HG03159 (cell line): ENCODE data around the gene P4HB.
"Not testable (repeated sequence)": the region's sequence is repeated elsewhere in the genome, so short reads cannot be mapped to it uniquely, and the experiment has no call there.

ENCODE experiments used
- ATAC-seq: cut with Tn5 transposase; IDR thresholded peaks from one replicate; pipeline ENCODE4 v1.9.1; 2021; ENCODE audit warnings: mild to moderate bottlenecking, moderate library complexity; ENCODE audit not compliant: unreplicated experiment

P4HB gene

GRCh38 chr17:81849457-81849856 is 10.9 kb downstream of the P4HB start:
- no peak for ATAC-seq

DNA sequence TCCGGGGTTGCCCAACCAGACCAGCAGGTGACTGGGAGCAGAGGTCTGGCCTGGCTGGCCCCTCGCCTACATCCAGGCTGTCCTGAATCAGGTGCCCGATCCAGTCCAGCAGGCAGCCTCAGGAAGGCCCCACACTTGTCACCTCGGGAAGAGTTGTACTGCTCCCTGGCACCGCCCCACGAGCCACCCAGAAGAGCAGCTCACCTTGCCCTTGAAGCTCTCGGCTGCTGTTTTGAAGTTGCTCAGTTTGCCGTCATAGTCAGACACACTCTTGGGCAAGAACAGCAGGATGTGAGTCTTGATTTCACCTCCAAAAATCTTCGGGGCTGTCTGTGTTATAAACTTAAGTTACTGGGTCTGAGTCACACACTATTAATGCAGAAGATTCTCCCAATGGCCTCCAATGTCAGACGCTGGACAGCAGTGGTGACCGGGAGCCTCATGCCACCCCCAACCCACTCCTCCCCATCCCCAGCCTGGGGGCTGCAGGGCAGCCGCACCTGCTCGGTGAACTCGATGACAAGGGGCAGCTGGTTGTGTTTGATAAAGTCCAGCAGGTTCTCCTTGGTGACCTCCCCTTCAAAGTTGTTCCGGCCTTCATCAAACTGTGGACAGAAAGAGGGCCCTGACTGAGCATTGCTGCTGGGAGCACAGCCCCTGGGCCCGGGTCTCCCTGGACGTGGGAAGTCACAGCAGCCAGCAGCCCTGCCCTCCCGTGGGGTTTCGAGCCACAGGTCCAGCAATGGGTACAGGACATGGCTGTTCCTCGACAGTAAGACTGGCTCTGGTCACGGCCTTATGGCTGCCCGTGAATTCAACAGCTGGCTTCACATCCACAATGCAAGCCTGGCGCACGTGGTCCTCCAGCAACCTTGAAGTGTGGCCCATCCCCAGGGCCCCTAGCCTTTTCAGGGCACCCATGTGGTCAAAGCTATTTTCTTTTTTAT is 13.3 kb downstream of the P4HB start:
- no peak for ATAC-seq

- ATAC-seq: no peak
These were observed 14.2 kb downstream of the P4HB start for GRCh38 chr17:81845881-81846742.

DNA sequence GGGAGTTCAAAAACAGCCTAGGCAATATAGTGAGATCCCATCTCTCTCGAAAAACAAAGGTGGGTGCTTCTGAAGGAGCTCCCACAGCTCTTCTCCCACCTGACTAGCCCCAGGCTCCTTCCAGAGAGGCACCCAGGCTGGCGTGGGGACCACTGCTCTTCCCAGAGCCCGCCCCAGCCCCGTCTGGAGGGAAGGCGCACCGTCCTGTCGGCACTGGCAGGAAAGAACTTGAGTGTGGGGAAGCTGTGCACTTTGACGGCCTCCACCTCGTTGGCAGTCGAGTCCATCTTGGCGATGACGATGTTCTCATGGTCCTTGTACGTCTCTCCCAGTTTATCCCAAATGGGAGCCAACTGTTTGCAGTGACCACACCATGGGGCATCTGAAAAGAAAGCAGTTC is 15.0 kb downstream of the P4HB start:
- ATAC-seq: no peak

- no peak for ATAC-seq
These were observed 15.4 kb downstream of the P4HB start for GRCh38 chr17:81844887-81845286.

- ATAC-seq: no peak
These were observed 15.9 kb downstream of the P4HB start for GRCh38 chr17:81844327-81844851.

DNA sequence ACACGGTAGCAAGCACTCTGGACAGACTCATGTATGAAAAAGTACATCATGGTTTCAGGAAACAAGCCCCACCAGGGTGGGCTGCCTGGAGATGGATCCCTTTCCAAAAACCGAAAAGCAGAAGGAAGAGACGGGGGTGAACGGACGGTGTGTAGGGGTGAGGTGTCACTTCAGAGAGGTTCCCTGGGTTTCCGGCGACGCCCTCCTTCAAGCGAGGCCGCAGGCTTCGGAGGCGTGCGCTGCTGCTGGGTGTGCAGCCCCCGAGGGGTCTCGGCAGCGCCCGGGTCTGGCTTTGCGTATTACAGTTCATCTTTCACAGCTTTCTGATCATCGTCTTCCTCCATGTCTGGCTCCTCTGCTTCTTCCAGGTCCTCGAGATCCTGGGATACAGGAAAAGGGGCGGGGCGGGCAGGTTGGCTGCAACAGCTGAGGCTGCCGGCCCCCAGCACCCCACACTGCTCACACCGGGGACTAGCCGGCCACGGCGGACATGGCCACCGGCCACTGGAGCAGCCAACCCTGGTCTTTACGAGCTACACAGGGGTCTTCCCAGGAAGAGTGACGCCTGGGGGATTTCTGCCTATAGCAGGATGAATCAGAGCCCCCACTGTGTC is 16.5 kb downstream of the P4HB start:
- no peak for ATAC-seq

DNA sequence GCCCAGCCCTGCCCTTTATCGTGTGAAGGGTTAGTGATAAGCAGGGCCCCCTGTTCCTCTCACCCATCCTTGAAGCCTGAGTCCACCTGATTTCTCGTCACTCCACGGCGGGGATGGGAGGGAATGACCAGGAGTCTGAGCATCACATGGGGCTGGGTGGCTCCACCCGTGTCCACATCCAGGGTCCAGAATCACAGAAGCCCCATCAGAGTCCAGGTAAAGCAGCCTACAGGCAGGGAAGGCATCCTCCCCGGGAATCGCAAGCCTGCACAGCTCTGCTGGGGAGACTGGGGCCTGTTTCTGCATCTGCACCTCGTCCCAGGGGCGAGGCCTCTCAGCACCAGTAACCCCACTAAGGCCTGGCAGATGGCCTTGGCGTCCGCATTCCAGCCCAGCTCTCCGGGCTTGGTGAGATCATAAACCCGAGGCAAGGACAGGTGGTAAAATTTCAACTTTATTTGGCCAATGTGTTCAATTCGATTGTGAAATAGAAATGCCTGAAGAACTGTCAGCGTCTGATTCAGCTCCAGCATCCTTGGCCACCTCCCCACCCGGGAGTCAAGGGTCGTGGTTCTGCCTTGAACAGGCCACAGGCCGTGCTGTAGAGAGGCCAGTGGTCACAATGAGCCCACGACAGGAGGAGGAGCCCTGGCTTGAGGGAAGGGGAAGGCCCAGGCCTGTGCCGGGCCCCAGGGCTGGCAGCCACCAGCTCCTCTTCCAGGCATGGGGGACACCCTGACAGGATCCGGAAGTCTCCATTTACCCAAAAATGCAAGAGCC is 17.4 kb downstream of the P4HB start:
- no peak for ATAC-seq

DNA sequence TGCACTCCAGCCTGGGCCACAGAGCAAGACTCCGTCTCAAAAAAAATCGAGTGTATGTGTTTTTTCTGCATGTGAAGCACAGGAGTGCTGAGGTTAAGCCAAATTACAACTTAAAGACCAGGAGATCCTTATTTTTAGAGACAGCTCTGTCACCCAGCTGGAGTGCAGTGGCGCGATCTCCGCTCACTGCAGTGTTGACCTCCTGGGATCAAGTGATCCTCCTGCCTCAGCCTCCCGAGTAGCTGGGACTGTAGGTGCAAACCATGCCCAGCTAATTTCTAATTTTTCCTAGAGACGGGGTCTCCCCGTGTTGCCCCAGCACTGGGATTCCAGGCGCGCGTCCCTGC is 18.0 kb downstream of the P4HB start:
- no peak for ATAC-seq

- no peak for ATAC-seq
These were observed 18.5 kb downstream of the P4HB start for GRCh38 chr17:81841866-81842265.

GRCh38 chr17:81840826-81841778 is 19.2 kb downstream of the P4HB start:
- ATAC-seq: no peak

- not testable (repeated sequence) for ATAC-seq
These were observed 20.3 kb downstream of the P4HB start for GRCh38 chr17:81840059-81840458.

DNA sequence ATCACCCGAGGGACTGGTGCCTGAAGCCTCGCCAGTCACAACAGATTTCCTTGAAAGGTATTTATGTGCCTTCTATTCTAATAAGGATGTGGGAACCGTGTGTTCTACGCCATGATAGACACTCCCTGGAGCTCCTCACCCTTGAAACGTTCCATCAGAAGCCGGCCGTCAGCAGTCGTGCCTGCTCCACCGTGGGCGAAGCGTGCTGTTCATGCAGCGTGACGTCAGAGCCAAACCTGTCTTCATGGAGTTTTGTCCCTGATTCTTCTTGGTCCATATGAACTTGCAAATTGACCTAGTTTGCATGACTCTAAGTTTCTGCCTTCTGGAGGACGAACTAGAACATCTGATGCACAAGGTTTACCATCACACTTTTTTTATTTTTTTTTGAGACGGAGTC is 21.0 kb downstream of the P4HB start:
- ATAC-seq: no peak

DNA sequence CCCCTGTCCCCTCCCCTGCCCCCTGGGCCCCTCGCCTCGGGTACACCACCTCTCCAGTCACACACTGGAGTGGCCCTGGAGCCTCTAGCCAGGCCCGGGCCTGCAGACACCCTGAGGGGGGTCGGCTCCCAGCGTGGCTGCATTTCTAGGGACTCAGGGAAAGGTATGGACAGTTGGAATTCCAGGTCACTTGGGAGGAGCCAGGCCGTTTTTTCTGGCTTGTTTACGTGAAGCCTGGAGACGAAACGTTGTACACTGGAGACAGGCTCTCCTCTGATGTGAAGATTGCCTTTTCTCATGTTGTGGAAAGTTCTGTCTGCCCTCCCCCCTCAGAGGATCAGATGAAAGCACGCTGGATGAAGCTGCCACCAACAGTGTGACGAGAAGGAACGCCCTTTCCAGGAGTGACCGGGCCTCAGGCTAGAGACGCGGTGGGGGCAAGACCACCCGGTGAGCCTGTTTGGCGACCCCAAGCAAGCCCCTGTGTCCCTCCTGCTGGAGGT is 21.5 kb downstream of the P4HB start:
- no peak for ATAC-seq

DNA sequence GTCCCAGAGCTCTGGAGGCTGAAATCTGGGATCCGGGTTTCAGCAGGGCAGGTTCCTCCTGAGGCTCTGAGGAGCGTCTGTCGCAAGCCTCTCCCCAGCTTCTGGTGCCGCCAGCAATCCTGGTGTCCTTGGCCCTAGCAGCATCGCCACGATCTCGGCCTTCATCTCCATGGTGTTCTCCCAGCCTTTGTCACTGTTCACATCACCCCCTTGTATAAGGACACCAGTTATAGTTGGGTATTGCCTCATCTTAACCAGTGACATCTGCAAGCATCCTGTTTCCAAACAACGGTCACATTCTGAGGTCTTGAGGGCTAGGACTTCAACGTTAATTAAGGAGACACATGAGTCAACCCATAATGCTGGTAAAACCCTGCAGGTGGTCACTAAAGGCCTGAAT is 22.7 kb downstream of the P4HB start:
- ATAC-seq: no peak

GRCh38 chr17:81834831-81835267 is 25.5 kb downstream of the P4HB start, which contains the start of gene PPP1R27:
TSS of gene PPP1R27 (minus strand) at chr17:81835050. CDS start at chr17:81834953, 97 bp downstream.
- ATAC-seq: no peak

- ATAC-seq: no peak
These were observed 26.2 kb downstream of the P4HB start for GRCh38 chr17:81833921-81834830.
